Measurements from ENCODE around the gene CAVIN4.

- TF ChIP-seq POLR2A (IDR thresholded peaks at IDR 0.05; ENCODE audit: low read depth, low read length) (no peak), POLR2AphosphoS5 (IDR thresholded peaks at IDR 0.05; ENCODE audit: low read depth, low read length) (no peak)
Observed at GRCh38 chr9:100557053-100557452, 20.8 kb upstream of the CAVIN4 start.

Data from GM12892 (cell line).